Measurements from ENCODE around the gene TBC1D4. TPM values are rescaled to one million over a fixed set of nuclear protein-coding genes. Genes with fewer than 3 reads are reported as not detected.

Gene TBC1D4
- total RNA-seq, 1 experiment from 2014 or later: 5.5 TPM

- Histone ChIP-seq H3K4me3 (ENCODE audit: low read depth in 2 of 2, low read length in 2 of 2) (no peak overlapping the region), H3K9me3 (ENCODE audit: control insufficient read depth, insufficient read depth, low read depth, low read length) (no peaks in the 10 kb centered on the region), H3K4me1 (ENCODE audit: control insufficient read depth, insufficient read depth, low read length) (no peaks in the 10 kb centered on the region), H3K27me3 (ENCODE audit: control insufficient read depth, insufficient read depth, low read length) (no peaks in the 10 kb centered on the region), H3K27ac (ENCODE audit: low read length) (no peak overlapping the region), H3K36me3 (ENCODE audit: control insufficient read depth, insufficient read depth, low read length) (no peaks in the 10 kb centered on the region)
- DNase-seq (ENCODE audit: low read depth, low spot score) (no peak), ATAC-seq (no peak)
- intact Hi-C loops (cut with micrococcal nuclease; ENCODE audit: unreplicated experiment): no loop called here
- in situ Hi-C loops (cut with HindIII; ENCODE audit: low pct_unique_long_range_greater_than_20kb, low sequenced_read_pairs): no loop called here
- TF ChIP-seq TCF7L2 (IDR thresholded peaks at IDR 0.05; ENCODE audit: low read depth, low read length) (no peak), POLR2AphosphoS5 (IDR thresholded peaks at IDR 0.05; ENCODE audit: low read depth, low read length) (no peak), REST (IDR thresholded peaks at IDR 0.05; ENCODE audit: insufficient read depth in 1 of 2, low read depth in 2 of 2, low read length in 1 of 2) (no peak), SIN3A (IDR thresholded peaks at IDR 0.05; ENCODE audit: borderline replicate concordance, insufficient read depth, low read depth, low read length) (no peak), CTCF (IDR thresholded peaks at IDR 0.05) (no peak)
- CTCF ChIA-PET: no interaction called here
- no TSS peak for BruUV-seq (replicated peaks)
- POLR2A ChIA-PET: no interaction called here
Observed at GRCh38 chr13:75299246-75299645, 182.7 kb downstream of the TBC1D4 start.

- Histone ChIP-seq H3K27me3 (ENCODE audit: control insufficient read depth, insufficient read depth, low read length) (no peaks in the 10 kb centered on the region), H3K4me1 (ENCODE audit: control insufficient read depth, insufficient read depth, low read length) (no peaks in the 10 kb centered on the region), H3K4me3 (ENCODE audit: low read depth in 2 of 2, low read length in 2 of 2) (no peak overlapping the region), H3K27ac (ENCODE audit: low read length) (no peak overlapping the region), H3K36me3 (ENCODE audit: control insufficient read depth, insufficient read depth, low read length) (no peaks in the 10 kb centered on the region), H3K9me3 (ENCODE audit: control insufficient read depth, insufficient read depth, low read depth, low read length) (no peaks in the 10 kb centered on the region)
- ATAC-seq (no peak), DNase-seq (ENCODE audit: low read depth, low spot score) (no peak)
- intact Hi-C loops (cut with micrococcal nuclease; ENCODE audit: unreplicated experiment): no loop called here
- ChIA-PET POLR2A (no interaction called here), CTCF (no interaction called here)
- in situ Hi-C loops (cut with HindIII; ENCODE audit: low pct_unique_long_range_greater_than_20kb, low sequenced_read_pairs): no loop called here
- TF ChIP-seq SIN3A (IDR thresholded peaks at IDR 0.05; ENCODE audit: borderline replicate concordance, insufficient read depth, low read depth, low read length): no peak
- no peak for TF ChIP-seq REST (IDR thresholded peaks at IDR 0.05; ENCODE audit: insufficient read depth in 1 of 2, low read depth in 2 of 2, low read length in 1 of 2)
- no peak for TF ChIP-seq POLR2AphosphoS5 (IDR thresholded peaks at IDR 0.05; ENCODE audit: low read depth, low read length)
- TF ChIP-seq CTCF (IDR thresholded peaks at IDR 0.05): no peak
- no peak for TF ChIP-seq TCF7L2 (IDR thresholded peaks at IDR 0.05; ENCODE audit: low read depth, low read length)
- BruUV-seq (replicated peaks): no TSS peak
Observed at GRCh38 chr13:75296641-75297040, 185.3 kb downstream of the TBC1D4 start.

Measured in Panc1 (cell line).